ENCODE measurements around the gene CDH23. TPM values are rescaled to one million over a fixed set of nuclear protein-coding genes. Genes with fewer than 3 reads are reported as not detected.

CDH23 gene
- total and polyA plus RNA-seq, 9 of the 15 experiments (the other 6 are each of a cell fraction or from before 2014, with no cell fraction given), result 0.18 to 1.2 (median 0.47) TPM

DNA sequence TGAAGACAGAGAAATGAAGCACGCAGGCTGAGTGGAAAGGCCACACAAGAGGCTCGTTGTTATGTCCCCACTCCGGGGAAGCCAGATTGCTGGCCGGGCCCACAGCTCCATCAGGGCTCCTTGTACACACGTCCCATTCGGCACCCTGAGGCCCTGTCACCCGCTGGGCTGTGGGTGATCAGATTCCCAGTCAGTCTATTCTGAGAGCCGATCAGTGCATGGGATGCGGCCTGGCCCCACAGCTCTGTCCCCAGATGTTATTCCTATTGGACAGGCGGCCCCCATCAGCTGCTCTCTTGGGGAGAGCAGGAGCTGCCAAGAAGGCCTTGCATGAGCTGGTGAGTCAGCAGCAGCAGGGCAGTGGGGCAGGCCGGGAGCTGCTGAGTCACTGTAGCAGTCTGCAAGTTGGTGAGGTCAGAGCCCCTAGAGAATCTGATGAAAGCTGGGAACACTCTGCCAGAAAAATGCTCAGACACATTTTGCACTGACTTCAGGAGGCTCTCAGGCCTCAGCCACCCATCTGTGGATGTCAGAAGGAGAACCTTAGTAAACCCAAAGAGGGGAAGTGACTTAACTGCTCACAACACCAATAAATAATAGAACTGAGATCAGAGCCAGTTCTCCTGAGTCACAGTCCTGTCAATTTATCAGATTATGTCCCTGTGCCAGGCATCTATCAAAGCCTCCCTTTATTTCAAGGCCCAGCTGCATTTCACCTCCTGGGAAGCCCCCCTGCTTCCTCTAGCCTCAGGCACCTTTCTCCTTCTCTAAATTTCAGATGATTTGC lies 463.7 kb downstream of the CDH23 start (continued):
- TF ChIP-seq, protein P1, sequence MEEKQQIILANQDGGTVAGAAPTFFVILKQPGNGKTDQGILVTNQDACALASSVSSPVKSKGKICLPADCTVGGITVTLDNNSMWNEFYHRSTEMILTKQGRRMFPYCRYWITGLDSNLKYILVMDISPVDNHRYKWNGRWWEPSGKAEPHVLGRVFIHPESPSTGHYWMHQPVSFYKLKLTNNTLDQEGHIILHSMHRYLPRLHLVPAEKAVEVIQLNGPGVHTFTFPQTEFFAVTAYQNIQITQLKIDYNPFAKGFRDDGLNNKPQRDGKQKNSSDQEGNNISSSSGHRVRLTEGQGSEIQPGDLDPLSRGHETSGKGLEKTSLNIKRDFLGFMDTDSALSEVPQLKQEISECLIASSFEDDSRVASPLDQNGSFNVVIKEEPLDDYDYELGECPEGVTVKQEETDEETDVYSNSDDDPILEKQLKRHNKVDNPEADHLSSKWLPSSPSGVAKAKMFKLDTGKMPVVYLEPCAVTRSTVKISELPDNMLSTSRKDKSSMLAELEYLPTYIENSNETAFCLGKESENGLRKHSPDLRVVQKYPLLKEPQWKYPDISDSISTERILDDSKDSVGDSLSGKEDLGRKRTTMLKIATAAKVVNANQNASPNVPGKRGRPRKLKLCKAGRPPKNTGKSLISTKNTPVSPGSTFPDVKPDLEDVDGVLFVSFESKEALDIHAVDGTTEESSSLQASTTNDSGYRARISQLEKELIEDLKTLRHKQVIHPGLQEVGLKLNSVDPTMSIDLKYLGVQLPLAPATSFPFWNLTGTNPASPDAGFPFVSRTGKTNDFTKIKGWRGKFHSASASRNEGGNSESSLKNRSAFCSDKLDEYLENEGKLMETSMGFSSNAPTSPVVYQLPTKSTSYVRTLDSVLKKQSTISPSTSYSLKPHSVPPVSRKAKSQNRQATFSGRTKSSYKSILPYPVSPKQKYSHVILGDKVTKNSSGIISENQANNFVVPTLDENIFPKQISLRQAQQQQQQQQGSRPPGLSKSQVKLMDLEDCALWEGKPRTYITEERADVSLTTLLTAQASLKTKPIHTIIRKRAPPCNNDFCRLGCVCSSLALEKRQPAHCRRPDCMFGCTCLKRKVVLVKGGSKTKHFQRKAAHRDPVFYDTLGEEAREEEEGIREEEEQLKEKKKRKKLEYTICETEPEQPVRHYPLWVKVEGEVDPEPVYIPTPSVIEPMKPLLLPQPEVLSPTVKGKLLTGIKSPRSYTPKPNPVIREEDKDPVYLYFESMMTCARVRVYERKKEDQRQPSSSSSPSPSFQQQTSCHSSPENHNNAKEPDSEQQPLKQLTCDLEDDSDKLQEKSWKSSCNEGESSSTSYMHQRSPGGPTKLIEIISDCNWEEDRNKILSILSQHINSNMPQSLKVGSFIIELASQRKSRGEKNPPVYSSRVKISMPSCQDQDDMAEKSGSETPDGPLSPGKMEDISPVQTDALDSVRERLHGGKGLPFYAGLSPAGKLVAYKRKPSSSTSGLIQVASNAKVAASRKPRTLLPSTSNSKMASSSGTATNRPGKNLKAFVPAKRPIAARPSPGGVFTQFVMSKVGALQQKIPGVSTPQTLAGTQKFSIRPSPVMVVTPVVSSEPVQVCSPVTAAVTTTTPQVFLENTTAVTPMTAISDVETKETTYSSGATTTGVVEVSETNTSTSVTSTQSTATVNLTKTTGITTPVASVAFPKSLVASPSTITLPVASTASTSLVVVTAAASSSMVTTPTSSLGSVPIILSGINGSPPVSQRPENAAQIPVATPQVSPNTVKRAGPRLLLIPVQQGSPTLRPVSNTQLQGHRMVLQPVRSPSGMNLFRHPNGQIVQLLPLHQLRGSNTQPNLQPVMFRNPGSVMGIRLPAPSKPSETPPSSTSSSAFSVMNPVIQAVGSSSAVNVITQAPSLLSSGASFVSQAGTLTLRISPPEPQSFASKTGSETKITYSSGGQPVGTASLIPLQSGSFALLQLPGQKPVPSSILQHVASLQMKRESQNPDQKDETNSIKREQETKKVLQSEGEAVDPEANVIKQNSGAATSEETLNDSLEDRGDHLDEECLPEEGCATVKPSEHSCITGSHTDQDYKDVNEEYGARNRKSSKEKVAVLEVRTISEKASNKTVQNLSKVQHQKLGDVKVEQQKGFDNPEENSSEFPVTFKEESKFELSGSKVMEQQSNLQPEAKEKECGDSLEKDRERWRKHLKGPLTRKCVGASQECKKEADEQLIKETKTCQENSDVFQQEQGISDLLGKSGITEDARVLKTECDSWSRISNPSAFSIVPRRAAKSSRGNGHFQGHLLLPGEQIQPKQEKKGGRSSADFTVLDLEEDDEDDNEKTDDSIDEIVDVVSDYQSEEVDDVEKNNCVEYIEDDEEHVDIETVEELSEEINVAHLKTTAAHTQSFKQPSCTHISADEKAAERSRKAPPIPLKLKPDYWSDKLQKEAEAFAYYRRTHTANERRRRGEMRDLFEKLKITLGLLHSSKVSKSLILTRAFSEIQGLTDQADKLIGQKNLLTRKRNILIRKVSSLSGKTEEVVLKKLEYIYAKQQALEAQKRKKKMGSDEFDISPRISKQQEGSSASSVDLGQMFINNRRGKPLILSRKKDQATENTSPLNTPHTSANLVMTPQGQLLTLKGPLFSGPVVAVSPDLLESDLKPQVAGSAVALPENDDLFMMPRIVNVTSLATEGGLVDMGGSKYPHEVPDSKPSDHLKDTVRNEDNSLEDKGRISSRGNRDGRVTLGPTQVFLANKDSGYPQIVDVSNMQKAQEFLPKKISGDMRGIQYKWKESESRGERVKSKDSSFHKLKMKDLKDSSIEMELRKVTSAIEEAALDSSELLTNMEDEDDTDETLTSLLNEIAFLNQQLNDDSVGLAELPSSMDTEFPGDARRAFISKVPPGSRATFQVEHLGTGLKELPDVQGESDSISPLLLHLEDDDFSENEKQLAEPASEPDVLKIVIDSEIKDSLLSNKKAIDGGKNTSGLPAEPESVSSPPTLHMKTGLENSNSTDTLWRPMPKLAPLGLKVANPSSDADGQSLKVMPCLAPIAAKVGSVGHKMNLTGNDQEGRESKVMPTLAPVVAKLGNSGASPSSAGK (IDR thresholded peaks at IDR 0.05), result peak; percentile 86
- TF ChIP-seq ZNF354B (CRISPR knock-in tag; IDR thresholded peaks at IDR 0.05) (no peak), MAFG (tag; conservative IDR thresholded peaks at IDR 0.05) (peak; percentile 99), SREBF2 (CRISPR knock-in tag; IDR thresholded peaks at IDR 0.05) (no peak)
